SU-DHL-6 (cell line): ENCODE measurements around the gene DELE1.
A peak's percentile ranks its signal among the peaks of the same experiment; 100 is the strongest.

ENCODE experiments used
- EZH2phosphoT487 ChIP-seq: fragments of 200-600 bp; sonication (generic), shearing (Covaris generic); conservative IDR thresholded peaks from 2 replicates; pipeline ENCODE4 v1.6.1; 2018; ENCODE audit warnings: mild to moderate bottlenecking, antibody characterized with exemption, low read length, moderate library complexity, mixed read lengths
- TF ChIP-seq, protein P1 (sequence below): fragments of 200-600 bp; sonication (generic); IDR thresholded peaks from one replicate; pipeline ENCODE4 v1.5.1; 2017; ENCODE audit warnings: antibody characterized with exemption, mild to moderate bottlenecking, low read length, moderate library complexity; ENCODE audit not compliant: insufficient read depth, poor library complexity, severe bottlenecking

DNA sequence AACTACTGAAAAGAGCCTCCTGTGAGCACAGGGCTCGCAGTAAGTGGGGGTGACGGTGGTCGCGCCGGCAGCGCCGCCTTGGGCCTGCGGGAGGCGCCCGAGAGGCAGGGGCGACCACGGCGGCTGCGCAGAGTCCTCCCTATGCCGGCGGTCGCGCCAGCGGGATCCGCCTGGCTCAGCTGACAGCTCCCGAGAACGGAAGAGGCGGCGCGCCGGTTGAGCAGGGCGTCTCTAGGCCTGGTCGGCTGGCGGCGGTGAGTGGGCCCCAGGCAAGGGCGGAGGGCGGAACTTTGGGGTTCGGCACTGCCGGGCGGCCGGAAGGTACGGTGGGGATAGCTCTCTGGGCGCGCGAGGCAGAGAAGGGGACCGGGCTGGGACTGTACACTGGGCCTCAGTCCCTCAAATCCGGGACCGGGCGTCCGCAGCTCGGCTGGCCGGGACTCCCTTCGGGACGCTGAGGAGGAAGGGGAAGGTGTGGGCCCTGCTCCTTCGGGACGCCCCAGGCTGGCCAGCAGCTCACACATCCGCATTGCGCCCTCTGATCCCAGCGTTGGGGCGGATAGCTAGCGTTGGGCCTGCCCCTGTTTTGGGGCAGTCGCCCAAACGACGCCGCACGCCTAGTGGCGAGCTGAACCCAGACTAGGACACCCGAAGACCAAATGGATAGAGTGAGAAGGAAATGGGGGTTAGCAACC lies 45.4 kb downstream of the DELE1 start, which contains the start of gene RNF14:
- TF ChIP-seq EZH2phosphoT487: no peak
- TF ChIP-seq, protein P1, sequence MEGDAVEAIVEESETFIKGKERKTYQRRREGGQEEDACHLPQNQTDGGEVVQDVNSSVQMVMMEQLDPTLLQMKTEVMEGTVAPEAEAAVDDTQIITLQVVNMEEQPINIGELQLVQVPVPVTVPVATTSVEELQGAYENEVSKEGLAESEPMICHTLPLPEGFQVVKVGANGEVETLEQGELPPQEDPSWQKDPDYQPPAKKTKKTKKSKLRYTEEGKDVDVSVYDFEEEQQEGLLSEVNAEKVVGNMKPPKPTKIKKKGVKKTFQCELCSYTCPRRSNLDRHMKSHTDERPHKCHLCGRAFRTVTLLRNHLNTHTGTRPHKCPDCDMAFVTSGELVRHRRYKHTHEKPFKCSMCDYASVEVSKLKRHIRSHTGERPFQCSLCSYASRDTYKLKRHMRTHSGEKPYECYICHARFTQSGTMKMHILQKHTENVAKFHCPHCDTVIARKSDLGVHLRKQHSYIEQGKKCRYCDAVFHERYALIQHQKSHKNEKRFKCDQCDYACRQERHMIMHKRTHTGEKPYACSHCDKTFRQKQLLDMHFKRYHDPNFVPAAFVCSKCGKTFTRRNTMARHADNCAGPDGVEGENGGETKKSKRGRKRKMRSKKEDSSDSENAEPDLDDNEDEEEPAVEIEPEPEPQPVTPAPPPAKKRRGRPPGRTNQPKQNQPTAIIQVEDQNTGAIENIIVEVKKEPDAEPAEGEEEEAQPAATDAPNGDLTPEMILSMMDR: peak; percentile 75
